Measurements from ENCODE around the gene DCUN1D2. TPM values are rescaled to one million over a fixed set of nuclear protein-coding genes. Genes with fewer than 3 reads are reported as not detected.
"Not testable (repeated sequence)": the region's sequence is repeated elsewhere in the genome, so short reads cannot be mapped to it uniquely, and the experiment has no call there.

The DCUN1D2 gene
- 10.7 TPM for polyA plus RNA-seq (2013, experiment 1 of 2; ENCODE audit: insufficient read length)
- polyA plus RNA-seq (2013, experiment 2 of 2; ENCODE audit: insufficient read length): 9.5 TPM

GRCh38 chr13:113490496-113491417, at the start of gene DCUN1D2:
Gene DCUN1D2, minus strand, starts transcription at chr13:113490711. Its CDS starts 42 bp downstream, at chr13:113490669.
- DNase-seq: peak; percentile 98

DNA sequence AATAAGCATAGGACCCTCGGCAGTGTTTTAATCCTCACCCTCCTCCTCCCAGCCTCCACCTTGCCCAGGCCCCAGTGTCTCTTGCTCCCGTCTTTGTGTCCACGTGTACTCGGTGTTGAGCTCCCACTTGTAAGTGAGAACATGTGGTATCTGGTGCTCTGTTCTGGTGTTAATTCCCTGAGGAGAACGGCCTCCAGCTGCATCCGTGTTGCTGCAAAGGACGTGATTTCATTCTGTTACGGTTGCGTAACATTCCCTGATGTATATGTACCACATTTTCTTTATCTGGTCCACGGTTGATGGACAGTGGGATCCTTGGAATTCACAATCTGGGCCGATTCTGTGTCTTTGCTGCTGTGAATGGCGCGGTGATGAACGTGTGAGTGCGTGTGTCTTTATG, 49.3 kb upstream of the DCUN1D2 start:
- peak; percentile 23 for DNase-seq

GRCh38 chr13:113539176-113539575, 48.7 kb upstream of the DCUN1D2 start:
- no peak for DNase-seq

GRCh38 chr13:113538689-113539058, 48.2 kb upstream of the DCUN1D2 start:
- DNase-seq: no peak

GRCh38 chr13:113537909-113538688, 47.6 kb upstream of the DCUN1D2 start:
- no peak for DNase-seq

DNA sequence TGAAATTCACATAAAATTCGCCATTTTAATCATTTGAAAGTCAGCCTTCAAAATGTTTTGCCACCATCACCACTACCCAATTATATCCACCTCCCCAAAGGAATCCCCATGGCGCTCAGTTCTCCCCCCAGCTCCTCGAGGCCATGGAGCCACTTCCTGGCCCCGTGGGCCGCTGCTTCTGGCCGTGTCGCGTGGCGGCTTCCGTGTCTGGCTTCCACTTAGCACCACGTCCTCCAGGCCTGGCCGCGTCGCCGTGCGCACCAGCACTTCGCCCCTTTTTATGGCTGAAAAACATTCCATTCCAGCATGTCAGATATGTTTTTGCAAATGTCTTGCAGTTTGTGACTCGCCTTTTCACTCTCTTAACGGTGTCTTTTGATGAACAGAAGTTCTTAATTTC, 46.7 kb upstream of the DCUN1D2 start:
- DNase-seq: no peak

GRCh38 chr13:113536461-113537110, 46.1 kb upstream of the DCUN1D2 start:
- no peak for DNase-seq

GRCh38 chr13:113535381-113535781, 44.9 kb upstream of the DCUN1D2 start:
- DNase-seq: no peak

GRCh38 chr13:113534236-113534860, 43.8 kb upstream of the DCUN1D2 start:
- no peak for DNase-seq

GRCh38 chr13:113533161-113533840, 42.8 kb upstream of the DCUN1D2 start:
- DNase-seq: no peak

DNA sequence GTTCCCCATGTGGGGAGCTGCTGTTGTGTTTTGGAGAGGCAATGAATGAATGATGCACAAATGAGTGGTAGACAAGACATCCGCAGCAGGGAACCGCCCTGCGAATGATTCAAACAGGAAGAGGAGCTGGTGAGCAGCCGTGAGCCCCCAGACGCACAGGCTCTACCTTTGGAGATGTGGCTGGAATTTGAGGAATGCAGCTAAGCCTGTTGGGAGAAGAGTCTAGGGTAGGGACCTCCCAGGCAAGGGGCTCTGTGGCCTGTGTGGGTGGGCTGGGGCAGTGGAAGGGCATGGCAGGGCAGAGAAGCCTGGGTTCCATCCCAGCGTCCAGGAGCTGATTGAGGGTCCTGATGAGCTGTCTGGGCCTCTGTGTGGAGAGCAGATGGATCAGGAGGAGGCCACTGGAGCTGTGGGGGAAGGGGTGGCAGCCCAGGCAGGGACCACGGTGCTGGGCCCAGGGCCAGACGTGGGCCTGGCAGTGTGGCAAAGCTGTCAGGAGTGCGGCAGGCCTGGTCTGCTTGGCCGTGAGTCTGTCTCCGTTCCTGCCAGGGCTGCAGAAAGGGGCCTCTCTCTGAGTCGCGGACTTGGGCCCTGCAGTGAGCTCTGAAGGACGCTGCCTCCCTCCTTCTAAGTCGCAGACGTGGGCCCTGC, 41.8 kb upstream of the DCUN1D2 start:
- DNase-seq: peak; percentile 34

DNA sequence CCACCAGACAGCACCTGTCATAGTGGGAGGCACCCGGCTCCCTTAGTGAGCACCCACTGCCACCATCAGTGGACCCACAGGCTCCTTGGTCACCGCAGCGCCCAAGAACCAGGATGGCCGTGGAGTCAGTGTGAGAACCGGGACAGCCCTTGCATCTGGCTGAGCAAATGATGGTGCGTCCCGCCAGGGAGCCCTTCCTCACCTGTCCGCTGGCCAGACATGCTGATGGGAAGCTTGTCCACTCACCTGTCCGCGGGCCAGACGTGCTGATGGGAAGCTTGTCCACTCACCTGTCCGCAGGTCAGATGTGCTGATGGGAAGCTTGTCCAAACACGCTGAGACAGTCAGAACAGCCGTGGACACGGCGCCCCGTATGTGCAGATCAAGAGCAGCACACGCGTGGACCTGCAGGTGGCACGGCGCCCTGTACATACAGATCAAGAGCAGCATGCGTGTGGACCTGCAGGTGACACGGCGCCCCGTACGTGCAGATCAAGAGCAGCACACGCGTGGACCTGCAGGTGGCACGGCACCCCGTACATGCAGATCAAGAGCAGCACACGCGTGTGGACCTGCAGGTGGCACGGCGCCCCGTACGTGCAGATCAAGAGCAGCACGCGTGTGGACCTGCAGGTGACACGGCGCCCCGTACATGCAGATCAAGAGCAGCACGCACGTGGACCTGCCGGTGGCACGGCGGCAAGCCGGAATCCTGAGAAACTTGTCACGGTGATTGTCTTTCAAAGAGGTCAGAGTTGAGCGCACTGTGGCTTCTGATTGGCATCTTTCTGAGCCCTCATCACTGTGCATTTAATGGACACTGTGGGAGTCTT, 40.7 kb upstream of the DCUN1D2 start:
- DNase-seq: no peak

- DNase-seq: no peak
These were observed 38.3 kb upstream of the DCUN1D2 start for GRCh38 chr13:113528813-113529180.

- DNase-seq: no peak
These were observed 37.7 kb upstream of the DCUN1D2 start for GRCh38 chr13:113528101-113528812.

DNA sequence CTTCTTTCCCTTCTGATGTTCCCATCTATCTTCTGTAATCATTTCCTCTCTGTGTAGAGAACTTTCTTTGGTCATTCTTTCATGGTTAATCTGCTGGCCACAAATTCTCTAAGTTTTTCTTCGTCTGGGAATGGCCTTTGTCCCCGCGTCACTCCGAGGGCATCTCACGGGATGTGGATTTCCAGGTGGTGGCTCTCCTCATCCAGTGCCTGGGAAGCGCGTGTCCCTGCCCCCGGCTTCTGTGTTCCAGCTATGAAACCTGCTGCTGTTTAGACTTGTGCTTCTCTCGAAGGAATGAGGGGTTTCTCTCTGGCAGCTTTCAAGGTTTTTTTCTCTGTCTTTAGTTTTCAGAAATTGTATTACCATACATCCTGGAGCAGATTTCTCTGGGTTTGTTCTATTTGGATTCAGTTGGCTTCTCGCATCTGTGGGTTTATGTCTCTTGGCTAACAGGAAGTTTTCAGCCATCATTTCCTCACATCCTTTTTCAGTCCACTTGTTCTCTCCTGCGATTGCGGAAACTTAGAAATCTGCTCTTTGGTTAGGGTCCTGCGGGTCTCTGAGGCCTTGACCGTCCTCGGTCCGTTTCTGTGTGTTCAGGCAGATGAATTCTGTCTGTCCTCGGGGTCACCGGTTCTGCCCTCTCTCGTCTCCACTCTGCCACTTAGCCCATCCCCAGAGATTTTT, 36.9 kb upstream of the DCUN1D2 start:
- DNase-seq: no peak

- DNase-seq: no peak
These were observed 36.1 kb upstream of the DCUN1D2 start for GRCh38 chr13:113526466-113527220.

GRCh38 chr13:113522438-113522837, 31.9 kb upstream of the DCUN1D2 start:
- not testable (repeated sequence) for DNase-seq

- DNase-seq: no peak
These were observed 30.1 kb upstream of the DCUN1D2 start for GRCh38 chr13:113520571-113520970.

Measured in fibroblast of skin of scalp (primary cell).